Measurements from ENCODE around the gene TAS1R3.

DNA sequence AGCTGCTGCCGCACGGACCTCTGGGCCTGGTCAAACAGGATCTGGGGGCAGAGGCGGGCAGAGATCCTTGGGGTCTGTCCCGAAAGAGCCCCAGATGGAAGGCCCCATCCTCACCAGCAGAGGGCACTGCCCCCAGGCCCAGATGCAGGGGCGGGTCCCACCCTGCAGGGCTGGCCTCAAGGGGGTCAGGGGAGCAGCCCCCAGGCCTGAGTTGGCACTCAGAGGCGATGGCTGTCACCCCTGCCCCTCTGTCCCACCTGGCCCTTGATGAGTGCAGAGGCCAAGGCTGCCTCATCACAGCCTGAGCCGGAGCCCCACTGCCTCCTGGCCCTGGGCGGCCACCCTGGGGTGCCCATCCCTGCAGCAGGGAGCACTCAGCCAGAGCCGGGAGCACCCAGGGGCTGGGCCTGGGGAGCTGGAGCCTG is 29.1 kb upstream of the TAS1R3 start:
- TF ChIP-seq SUZ12 (IDR thresholded peaks at IDR 0.05) (no peak), BHLHE40 (IDR thresholded peaks at IDR 0.05; ENCODE audit: borderline replicate concordance) (no peak), SP1 (IDR thresholded peaks at IDR 0.05) (no peak), HDGF (IDR thresholded peaks at IDR 0.05; ENCODE audit: borderline replicate concordance) (no peak), FOXK2 (IDR thresholded peaks at IDR 0.05) (no peak), ARNT (IDR thresholded peaks at IDR 0.05) (no peak), TARDBP (IDR thresholded peaks at IDR 0.05) (no peak), FOXA1 (IDR thresholded peaks at IDR 0.05) (no peak), ELF4 (IDR thresholded peaks at IDR 0.05) (no peak), FOXM1 (IDR thresholded peaks at IDR 0.05; ENCODE audit: borderline replicate concordance) (no peak), ZNF384 (IDR thresholded peaks at IDR 0.05) (no peak), L3MBTL2 (conservative IDR thresholded peaks at IDR 0.05) (no peak)
